HG02588 (cell line): Measurements from ENCODE around the gene RASAL2.
"Not testable (repeated sequence)": the region's sequence is repeated elsewhere in the genome, so short reads cannot be mapped to it uniquely, and the experiment has no call there.

ENCODE experiments used
- ATAC-seq: cut with Tn5 transposase; IDR thresholded peaks from one replicate; pipeline ENCODE4 v1.9.1; 2021; ENCODE audit warnings: mild to moderate bottlenecking, moderate library complexity; ENCODE audit not compliant: unreplicated experiment

RASAL2 gene

GRCh38 chr1:178151831-178152230 lies 57.9 kb downstream of the RASAL2 start:
- no peak for ATAC-seq

- no peak for ATAC-seq
Measured at GRCh38 chr1:178155481-178156255, 61.8 kb downstream of the RASAL2 start.

GRCh38 chr1:178160736-178161475 lies 67.0 kb downstream of the RASAL2 start:
- ATAC-seq, result no peak

- ATAC-seq, result no peak
Measured at GRCh38 chr1:178161516-178161915, 67.6 kb downstream of the RASAL2 start.

GRCh38 chr1:178165196-178165595 lies 71.3 kb downstream of the RASAL2 start:
- ATAC-seq, result no peak

- ATAC-seq, result no peak
Measured at GRCh38 chr1:178166429-178167024, 72.6 kb downstream of the RASAL2 start.

GRCh38 chr1:178168536-178168935 lies 74.6 kb downstream of the RASAL2 start:
- no peak for ATAC-seq

- no peak for ATAC-seq
Measured at GRCh38 chr1:178169649-178170048, 75.7 kb downstream of the RASAL2 start.

- ATAC-seq, result no peak
Measured at GRCh38 chr1:178172939-178173338, 79.0 kb downstream of the RASAL2 start.

GRCh38 chr1:178174539-178174938 lies 80.6 kb downstream of the RASAL2 start:
- ATAC-seq, result no peak

GRCh38 chr1:178180405-178180804 lies 86.5 kb downstream of the RASAL2 start:
- ATAC-seq, result no peak

GRCh38 chr1:178183796-178184195 lies 89.9 kb downstream of the RASAL2 start:
- no peak for ATAC-seq

- no peak for ATAC-seq
Measured at GRCh38 chr1:178188306-178188705, 94.4 kb downstream of the RASAL2 start.

GRCh38 chr1:178189814-178190213 lies 95.9 kb downstream of the RASAL2 start:
- no peak for ATAC-seq

GRCh38 chr1:178190881-178191280 lies 97.0 kb downstream of the RASAL2 start:
- no peak for ATAC-seq

GRCh38 chr1:178192686-178193085 lies 98.8 kb downstream of the RASAL2 start:
- ATAC-seq, result no peak

GRCh38 chr1:178196631-178197030 lies 102.7 kb downstream of the RASAL2 start:
- no peak for ATAC-seq

GRCh38 chr1:178202095-178202494 lies 108.2 kb downstream of the RASAL2 start:
- ATAC-seq, result not testable (repeated sequence)

- ATAC-seq, result not testable (repeated sequence)
Measured at GRCh38 chr1:178202546-178202945, 108.6 kb downstream of the RASAL2 start.

- not testable (repeated sequence) for ATAC-seq
Measured at GRCh38 chr1:178208269-178208856, 114.5 kb downstream of the RASAL2 start.

GRCh38 chr1:178209935-178210334 lies 116.0 kb downstream of the RASAL2 start:
- no peak for ATAC-seq
